Fibroblast of lung (primary cell): Measurements from ENCODE around the gene DENND2D. TPM values are rescaled to one million over a fixed set of nuclear protein-coding genes. Genes with fewer than 3 reads are reported as not detected.

Experiments
- DNase-seq, 2 donors: peaks; one replicate each; pipeline versions ENCODE4 v3.0.0 to v3.0.0-alpha.2; 2010; ENCODE audit warnings: low read depth in 2 of 2
- H2AFZ ChIP-seq: 2 replicates; pipeline ENCODE4 v1.5.1; 2012; ENCODE audit warnings: low read length, control low read depth, inconsistent platforms
- H3K27ac ChIP-seq: 2 replicates; pipeline ENCODE4 v1.5.1; 2011; ENCODE audit warnings: low read length, control low read depth; ENCODE audit not compliant: insufficient read depth
- H3K27me3 ChIP-seq: 2 replicates; pipeline ENCODE4 v1.5.1; 2011; ENCODE audit warnings: mild to moderate bottlenecking, low read length; ENCODE audit not compliant: control insufficient read depth, insufficient read depth
- H3K36me3 ChIP-seq: 2 replicates; pipeline ENCODE4 v1.5.1; 2011; ENCODE audit warnings: low read length; ENCODE audit not compliant: control insufficient read depth, insufficient read depth
- H3K4me1 ChIP-seq: 2 replicates; pipeline ENCODE4 v1.5.1; 2011; ENCODE audit warnings: low read length; ENCODE audit not compliant: control insufficient read depth, insufficient read depth; ENCODE audit errors: extremely low read depth
- H3K4me2 ChIP-seq: 2 replicates; pipeline ENCODE4 v1.5.1; 2011; ENCODE audit warnings: low read length, control low read depth; ENCODE audit not compliant: insufficient read depth; ENCODE audit errors: extremely low read depth
- H3K4me3 ChIP-seq, 4 experiments: fragments of 200-600 bp in 1 of 4; sonication (generic) in 1 of 4; replicated peaks in 1 of 4; 2 replicates each; pipeline ENCODE4 v1.5.1; 2011 to 2016; ENCODE audit warnings: low read length in 4 of 4, low read depth in 3 of 4, mild to moderate bottlenecking in 3 of 4, control low read depth in 2 of 4, inconsistent platforms in 1 of 4, mixed read lengths in 1 of 4; ENCODE audit not compliant: insufficient read depth in 1 of 4; ENCODE audit errors: control extremely low read depth in 1 of 4
- H3K79me2 ChIP-seq: 2 replicates; pipeline ENCODE4 v1.5.1; 2012; ENCODE audit warnings: mild to moderate bottlenecking, low read length, inconsistent platforms; ENCODE audit not compliant: control insufficient read depth, insufficient read depth
- H3K9ac ChIP-seq: 2 replicates; pipeline ENCODE4 v1.5.1; 2011; ENCODE audit warnings: mild to moderate bottlenecking, low read length, control low read depth; ENCODE audit not compliant: insufficient read depth
- H3K9me3 ChIP-seq: 2 replicates; pipeline ENCODE4 v1.5.1; 2012; ENCODE audit warnings: low read depth, low read length; ENCODE audit not compliant: control insufficient read depth, insufficient read depth
- H4K20me1 ChIP-seq: 2 replicates; pipeline ENCODE4 v1.5.1; 2011; ENCODE audit warnings: low read length; ENCODE audit not compliant: control insufficient read depth, insufficient read depth; ENCODE audit errors: extremely low read depth
- CTCF ChIP-seq, 2 donors: IDR thresholded peaks in 1 of 2; conservative IDR thresholded peaks in 1 of 2; 1 replicate in 1 of 2; 2 replicates in 1 of 2; pipeline ENCODE4 v1.5.1; 2011 to 2012; ENCODE audit warnings: low read length in 2 of 2, control low read depth in 1 of 2, inconsistent platforms in 1 of 2, low read depth in 1 of 2, mild to moderate bottlenecking in 1 of 2
- EZH2 ChIP-seq: IDR thresholded peaks from 2 replicates; pipeline ENCODE4 v1.5.1; 2012; ENCODE audit warnings: low read length, control low read depth, mild to moderate bottlenecking; ENCODE audit errors: missing control alignments
- polyA plus RNA-seq, 2 donors: library from polyadenylated mRNA; depleted of rRNA in 1 of 2; stranded (reverse) in 1 of 2; unstranded in 1 of 2; fragments of >200 nt; gene quantifications; 2 replicates each; pipeline ENCODE4 v1.2.1, GENCODE V29; 2011 to 2012; ENCODE audit warnings: missing spikeins in 1 of 2
- total RNA-seq: library from RNA; depleted of rRNA; stranded (reverse); fragments of >200 nt; gene quantifications from 2 replicates; pipeline ENCODE4 v1.2.1, GENCODE V29; 2014

Gene DENND2D
- total and polyA plus RNA-seq, 2 donors (not counting 1 experiment from before 2014, with no cell fraction given) = 2.2 to 15.7 TPM

- peak in 1 of 2 donors; percentile 20 for DNase-seq
- no peaks in the 10 kb centered on the region for H3K27me3 ChIP-seq
- no peaks in the 10 kb centered on the region for H3K79me2 ChIP-seq
- no peaks in the 10 kb centered on the region for H3K9me3 ChIP-seq
- H3K4me2 ChIP-seq = no peak overlapping the region
- no peak overlapping the region for H3K27ac ChIP-seq
- no peaks in the 10 kb centered on the region for H3K4me1 ChIP-seq
- no peak overlapping the region for H3K9ac ChIP-seq
- TF ChIP-seq CTCF (conservative IDR thresholded peaks at IDR 0.05 in 1 of 2, IDR thresholded peaks at IDR 0.05 in 1 of 2; ENCODE audit: low read depth in 1 of 2, low read length in 2 of 2) (no peak), EZH2 (no peak)
- H2AFZ ChIP-seq = no peak overlapping the region
- no peaks in the 10 kb centered on the region for H4K20me1 ChIP-seq
- no peak overlapping the region for H3K4me3 ChIP-seq
- H3K36me3 ChIP-seq = no peaks in the 10 kb centered on the region
Observed at GRCh38 chr1:111161843-111162487, 38.5 kb downstream of the DENND2D start.

DNA sequence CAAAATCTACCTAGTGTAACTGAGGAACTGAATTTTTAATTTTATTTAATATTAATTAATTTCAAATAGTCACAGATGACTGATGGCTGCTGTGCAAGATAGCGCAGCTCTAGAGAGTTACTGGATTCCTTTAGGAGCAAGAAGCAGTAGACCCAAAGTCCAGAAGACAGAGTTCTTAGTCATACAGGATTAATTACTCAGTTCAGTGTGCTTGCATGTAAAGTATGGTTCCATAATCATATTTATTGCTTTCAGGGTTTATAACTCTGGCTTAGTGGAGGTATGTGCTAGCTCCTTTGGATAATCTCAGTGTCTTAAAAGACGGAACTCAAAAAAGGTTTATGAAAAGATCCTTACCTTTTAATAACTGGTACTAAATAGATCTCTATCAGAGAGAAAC is 43.0 kb downstream of the DENND2D start:
- no peak for TF ChIP-seq EZH2
- no peak for TF ChIP-seq CTCF (conservative IDR thresholded peaks at IDR 0.05 in 1 of 2, IDR thresholded peaks at IDR 0.05 in 1 of 2; ENCODE audit: low read depth in 1 of 2, low read length in 2 of 2)
- Histone ChIP-seq H3K36me3 (no peaks in the 10 kb centered on the region), H3K4me1 (no peaks in the 10 kb centered on the region), H2AFZ (no peak overlapping the region), H3K27ac (no peak overlapping the region), H3K9ac (no peak overlapping the region), H3K4me2 (no peak overlapping the region), H3K4me3 (no peak overlapping the region), H4K20me1 (no peaks in the 10 kb centered on the region), H3K9me3 (no peaks in the 10 kb centered on the region), H3K27me3 (no peaks in the 10 kb centered on the region), H3K79me2 (peaks cover 9% of the 10 kb centered on the region)
- no peak for DNase-seq

GRCh38 chr1:111154021-111154999 is 46.1 kb downstream of the DENND2D start:
- no peaks in the 10 kb centered on the region for H3K9me3 ChIP-seq
- H3K9ac ChIP-seq = no peak overlapping the region
- no peak overlapping the region for H3K4me2 ChIP-seq
- H3K4me3 ChIP-seq = no peak overlapping the region
- H3K4me1 ChIP-seq = no peaks in the 10 kb centered on the region
- no peak overlapping the region for H2AFZ ChIP-seq
- H3K79me2 ChIP-seq = peaks cover 9% of the 10 kb centered on the region
- H3K27ac ChIP-seq = no peak overlapping the region
- H4K20me1 ChIP-seq = no peaks in the 10 kb centered on the region
- no peaks in the 10 kb centered on the region for H3K27me3 ChIP-seq
- no peaks in the 10 kb centered on the region for H3K36me3 ChIP-seq
- TF ChIP-seq EZH2 (no peak), CTCF (conservative IDR thresholded peaks at IDR 0.05 in 1 of 2, IDR thresholded peaks at IDR 0.05 in 1 of 2; ENCODE audit: low read depth in 1 of 2, low read length in 2 of 2) (no peak)
- DNase-seq = peak in 1 of 2 donors; percentile 7
